IMR-90 (cell line): ENCODE measurements around the gene PAQR5. TPM values are rescaled to one million over a fixed set of nuclear protein-coding genes. Genes with fewer than 3 reads are reported as not detected.

Experiments used
- ATAC-seq: fragments of 200-7000 bp; cut with Tn5 transposase; 2 replicates; pipeline ENCODE4 v1.9.1; 2020; ENCODE audit warnings: low read depth, mild to moderate bottlenecking, moderate library complexity
- BruUV-seq: library from RNA; stranded (reverse); fragments of 400-500 nt; replicated peaks from 2 replicates; lab custom pipeline; 2021; lab: Mats Ljungman, UMichigan
- CTCF ChIA-PET: fragments of 300-600 bp; formaldehyde crosslinking; extraction: SDS; loops from one replicate; lab custom pipeline; 2021; ENCODE audit warnings: antibody characterized with exemption; lab: Yijun Ruan, JAX
- POLR2A ChIA-PET: fragments of 300-600 bp; sonication (Branson Sonifier 250); formaldehyde crosslinking; loops from one replicate; lab custom pipeline; 2022; ENCODE audit warnings: antibody characterized with exemption; ENCODE audit not compliant: unreplicated experiment; lab: Charles Lee
- DNase-seq: peaks from one replicate; pipeline ENCODE4 v3.0.0; 2013
- H2AFZ ChIP-seq: replicated peaks from 2 replicates; pipeline ENCODE3; 2013; ENCODE audit warnings: low read length, mild to moderate bottlenecking; ENCODE audit not compliant: poor library complexity
- H2AK5ac ChIP-seq: 2 replicates; pipeline ENCODE4 v1.6.1; 2013; ENCODE audit warnings: low read depth, low read length, inconsistent platforms
- H2AK9ac ChIP-seq: replicated peaks from 2 replicates; pipeline ENCODE3; 2013; ENCODE audit warnings: mild to moderate bottlenecking, low read depth, low read length, moderate library complexity; ENCODE audit not compliant: poor library complexity
- H2BK120ac ChIP-seq: 2 replicates; pipeline ENCODE4 v1.6.1; 2013; ENCODE audit warnings: low read depth, low read length, inconsistent platforms
- H2BK15ac ChIP-seq: 3 replicates; pipeline ENCODE4 v1.6.1; 2013; ENCODE audit warnings: low read depth, low read length, inconsistent platforms
- H2BK20ac ChIP-seq: 2 replicates; pipeline ENCODE4 v1.6.1; 2013; ENCODE audit warnings: low read depth, mild to moderate bottlenecking, inconsistent platforms, low read length, moderate library complexity
- H2BK5ac ChIP-seq: 2 replicates; pipeline ENCODE4 v1.6.1; 2013; ENCODE audit warnings: mild to moderate bottlenecking, low read depth, low read length, inconsistent platforms; ENCODE audit not compliant: poor library complexity, severe bottlenecking
- H3K14ac ChIP-seq: replicated peaks from 2 replicates; pipeline ENCODE4 v1.6.1; 2013; ENCODE audit warnings: low read depth, low read length, inconsistent platforms
- H3K18ac ChIP-seq: 2 replicates; pipeline ENCODE4 v1.6.1; 2013; ENCODE audit warnings: low read depth, low read length, control low read depth
- H3K23ac ChIP-seq: 2 replicates; pipeline ENCODE4 v1.6.1; 2013; ENCODE audit warnings: low read depth, low read length, inconsistent platforms
- H3K27ac ChIP-seq: 2 replicates; pipeline ENCODE4 v1.5.1; 2013; ENCODE audit warnings: mild to moderate bottlenecking, control low read depth, low read length; ENCODE audit not compliant: insufficient read depth
- H3K27me3 ChIP-seq: 2 replicates; pipeline ENCODE4 v1.6.1; 2013; ENCODE audit warnings: low read length; ENCODE audit not compliant: control insufficient read depth, insufficient read depth
- H3K36me3 ChIP-seq: 2 replicates; pipeline ENCODE4 v1.6.1; 2013; ENCODE audit warnings: low read length, mixed read lengths; ENCODE audit not compliant: control insufficient read depth, insufficient read depth
- H3K4ac ChIP-seq: 2 replicates; pipeline ENCODE4 v1.6.1; 2013; ENCODE audit warnings: low read depth, low read length, inconsistent platforms
- H3K4me1 ChIP-seq: 2 replicates; pipeline ENCODE4 v1.6.1; 2013; ENCODE audit warnings: low read length, mixed read lengths; ENCODE audit not compliant: control insufficient read depth, insufficient read depth
- H3K4me2 ChIP-seq: 2 replicates; pipeline ENCODE4 v1.6.1; 2013; ENCODE audit warnings: low read depth, mild to moderate bottlenecking, control low read depth, low read length, moderate library complexity
- H3K4me3 ChIP-seq: 2 replicates; pipeline ENCODE4 v1.5.1; 2013; ENCODE audit warnings: low read depth, mild to moderate bottlenecking, control low read depth, low read length, moderate library complexity; ENCODE audit not compliant: insufficient read depth
- H3K56ac ChIP-seq: 2 replicates; pipeline ENCODE4 v1.6.1; 2013; ENCODE audit warnings: low read length, inconsistent platforms; ENCODE audit not compliant: insufficient read depth; ENCODE audit errors: extremely low read depth
- H3K79me1 ChIP-seq, 2 experiments: 2 replicates each; pipeline ENCODE4 v1.6.1; 2013; ENCODE audit warnings: low read length in 2 of 2, inconsistent platforms in 1 of 2, low read depth in 1 of 2
- H3K9ac ChIP-seq: 2 replicates; pipeline ENCODE4 v1.6.1; 2013; ENCODE audit warnings: low read depth, low read length, control low read depth
- H3K9me1 ChIP-seq: 2 replicates; pipeline ENCODE4 v1.6.1; 2013; ENCODE audit warnings: low read length, inconsistent platforms; ENCODE audit not compliant: insufficient read depth
- H3K9me3 ChIP-seq: 2 replicates; pipeline ENCODE4 v1.6.1; 2013; ENCODE audit warnings: low read length; ENCODE audit not compliant: control insufficient read depth, insufficient read depth
- H4K20me1 ChIP-seq: 2 replicates; pipeline ENCODE4 v1.6.1; 2013; ENCODE audit warnings: low read length, inconsistent platforms; ENCODE audit not compliant: insufficient read depth
- H4K5ac ChIP-seq: 2 replicates; pipeline ENCODE4 v1.6.1; 2013; ENCODE audit warnings: mild to moderate bottlenecking, low read depth, low read length, control low read depth
- H4K8ac ChIP-seq, 2 experiments: 2 replicates each; pipeline ENCODE4 v1.6.1; 2013; ENCODE audit warnings: low read depth in 2 of 2, low read length in 2 of 2, control low read depth in 1 of 2, inconsistent platforms in 1 of 2
- H4K91ac ChIP-seq: 2 replicates; pipeline ENCODE4 v1.6.1; 2013; ENCODE audit warnings: low read depth, low read length, inconsistent platforms; ENCODE audit not compliant: insufficient read depth
- CEBPB ChIP-seq: IDR thresholded peaks from 2 replicates; pipeline ENCODE4 v1.6.1; 2012; ENCODE audit warnings: low read depth, low read length, improper control_type of control experiment
- CHD1 ChIP-seq: IDR thresholded peaks from 2 replicates; pipeline ENCODE4 v1.6.1; 2012; ENCODE audit warnings: low read depth, low read length, improper control_type of control experiment
- MAFK ChIP-seq: IDR thresholded peaks from 2 replicates; pipeline ENCODE4 v1.6.1; 2012; ENCODE audit warnings: low read depth, low read length, improper control_type of control experiment
- NFE2L2 ChIP-seq: fragments of 150-350 bp; IDR thresholded peaks from 2 replicates; pipeline ENCODE4 v1.6.1; 2016; ENCODE audit warnings: low read depth, mild to moderate bottlenecking, low read length
- POLR2A ChIP-seq: IDR thresholded peaks from 2 replicates; pipeline ENCODE4 v1.6.1; 2012; ENCODE audit warnings: mild to moderate bottlenecking, low read depth, low read length
- WGBS, 2 experiments: methylation state at CpG; one replicate each; pipeline versions ENCODE4 v1.1.5 to v1.1.7; 2013; ENCODE audit warnings: missing lambda C conversion rate in 2 of 2; ENCODE audit not compliant: insufficient read length in 1 of 2; ENCODE audit errors: extremely low coverage in 2 of 2; 5-methylcytosine and 5-hydroxymethylcytosine counted together
- dilution Hi-C: fragments of 300-500 bp; cut with HindIII; formaldehyde crosslinking; loops from one replicate; pipeline ENCODE4 v1.14.3; 2018; ENCODE audit warnings: low sequenced_read_pairs; ENCODE audit not compliant: unreplicated experiment
- in situ Hi-C: fragments of 300-500 bp; cut with MboI; formaldehyde crosslinking; loops from 3 replicates; pipeline ENCODE4 v1.14.3; 2019; ENCODE audit warnings: low sequenced_read_pairs, inconsistent platforms, mixed read lengths
- intact Hi-C: fragments of 100-400 bp; cut with micrococcal nuclease; formaldehyde crosslinking; loops from 2 replicates; pipeline ENCODE4 v1.10.0; 2022
- polyA plus RNA-seq, 3 experiments: library from polyadenylated mRNA; depleted of rRNA; stranded (reverse); fragments of >200 nt; gene quantifications; 2 replicates each; pipeline ENCODE4 v1.2.3, GENCODE V29; 2012; ENCODE audit warnings: low replicate concordance in 1 of 3
- total RNA-seq: library from RNA; depleted of rRNA; stranded (reverse); fragments of >200 nt; gene quantifications from 2 replicates; pipeline ENCODE4 v1.2.3, GENCODE V29; 2012
- TF ChIP-seq, protein P1 (sequence below): conservative IDR thresholded peaks from 2 replicates; pipeline ENCODE4 v1.5.1; 2012; ENCODE audit warnings: mild to moderate bottlenecking, low read depth, low read length, improper control_type of control experiment

PAQR5 gene
- total and polyA plus RNA-seq, 2 of the 4 experiments (the other 2 are of a cell fraction), result 2.3 to 2.7 TPM

DNA sequence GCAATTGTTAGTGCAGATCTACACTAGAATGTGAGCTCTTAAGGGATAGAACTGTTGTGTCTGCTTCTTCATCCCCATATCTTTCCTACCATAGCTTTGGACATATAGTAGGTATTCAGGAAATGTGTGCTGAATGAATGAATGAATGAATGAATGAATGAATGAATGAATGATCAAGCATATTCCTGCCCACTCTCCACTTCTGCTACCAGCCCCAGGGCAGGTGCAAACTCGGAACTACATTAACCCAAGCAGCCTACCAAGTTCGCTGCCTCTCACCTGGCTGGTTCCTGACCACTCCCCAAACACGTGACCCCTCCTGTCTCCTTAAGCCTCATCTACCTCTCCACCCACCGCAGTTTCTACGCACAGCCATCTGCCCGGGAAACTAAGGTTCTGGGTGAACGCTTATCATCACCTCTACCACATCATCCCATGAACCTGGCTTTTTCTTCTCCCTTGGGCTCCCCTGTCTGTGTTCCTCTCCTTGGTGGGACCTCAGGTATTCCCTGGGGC is 26.8 kb downstream of the PAQR5 start:
- ATAC-seq, result no peak
- H3K4me1 ChIP-seq, result peaks cover 11% of the 10 kb centered on the region; the same call in 1 of the 2 replicates
- H3K4me2 ChIP-seq, result no peak overlapping the region
- H3K4me3 ChIP-seq, result no peak overlapping the region
- no peak overlapping the region for H3K56ac ChIP-seq
- no peak overlapping the region for H4K91ac ChIP-seq
- H2BK120ac ChIP-seq, result no peak overlapping the region
- ChIA-PET CTCF (no interaction called here), POLR2A (interaction anchor here (0.7 kb wide), 1 partner anchor 172 kb away, joined by 7 read pairs; no protein-coding TSS in a partner anchor)
- no peak overlapping the region for H3K14ac ChIP-seq
- no peaks in the 10 kb centered on the region for H3K36me3 ChIP-seq
- no peak overlapping the region for H2BK15ac ChIP-seq
- no peak for DNase-seq
- H3K23ac ChIP-seq, result no peak overlapping the region
- H3K27me3 ChIP-seq, result no peaks in the 10 kb centered on the region; the same call in 1 of the 2 replicates
- H2AK9ac ChIP-seq, result peak overlapping the region; percentile 60
- H3K27ac ChIP-seq, result no peak overlapping the region
- no peaks in the 10 kb centered on the region for H3K9me3 ChIP-seq
- no peak overlapping the region for H4K8ac ChIP-seq
- intact Hi-C loops (no loop called here), dilution Hi-C loops (no loop called here), in situ Hi-C loops (no loop called here)
- no peak overlapping the region for H2AFZ ChIP-seq
- no peak overlapping the region for H3K9ac ChIP-seq
- H3K79me1 ChIP-seq, result no peaks in the 10 kb centered on the region
- H2BK5ac ChIP-seq, result no peak overlapping the region
- no peak overlapping the region for H2BK20ac ChIP-seq
- peaks cover 3% of the 10 kb centered on the region; the same call in 1 of the 2 replicates for H3K9me1 ChIP-seq
- no peak overlapping the region for H3K4ac ChIP-seq
- no peak overlapping the region for H2AK5ac ChIP-seq
- H4K20me1 ChIP-seq, result no peaks in the 10 kb centered on the region
- TF ChIP-seq POLR2A, result no peak
- no peak for TF ChIP-seq CEBPB
- TF ChIP-seq, protein P1, sequence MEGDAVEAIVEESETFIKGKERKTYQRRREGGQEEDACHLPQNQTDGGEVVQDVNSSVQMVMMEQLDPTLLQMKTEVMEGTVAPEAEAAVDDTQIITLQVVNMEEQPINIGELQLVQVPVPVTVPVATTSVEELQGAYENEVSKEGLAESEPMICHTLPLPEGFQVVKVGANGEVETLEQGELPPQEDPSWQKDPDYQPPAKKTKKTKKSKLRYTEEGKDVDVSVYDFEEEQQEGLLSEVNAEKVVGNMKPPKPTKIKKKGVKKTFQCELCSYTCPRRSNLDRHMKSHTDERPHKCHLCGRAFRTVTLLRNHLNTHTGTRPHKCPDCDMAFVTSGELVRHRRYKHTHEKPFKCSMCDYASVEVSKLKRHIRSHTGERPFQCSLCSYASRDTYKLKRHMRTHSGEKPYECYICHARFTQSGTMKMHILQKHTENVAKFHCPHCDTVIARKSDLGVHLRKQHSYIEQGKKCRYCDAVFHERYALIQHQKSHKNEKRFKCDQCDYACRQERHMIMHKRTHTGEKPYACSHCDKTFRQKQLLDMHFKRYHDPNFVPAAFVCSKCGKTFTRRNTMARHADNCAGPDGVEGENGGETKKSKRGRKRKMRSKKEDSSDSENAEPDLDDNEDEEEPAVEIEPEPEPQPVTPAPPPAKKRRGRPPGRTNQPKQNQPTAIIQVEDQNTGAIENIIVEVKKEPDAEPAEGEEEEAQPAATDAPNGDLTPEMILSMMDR, result no peak
- TF ChIP-seq NFE2L2, result no peak
- TF ChIP-seq CHD1, result no peak
- no peak for TF ChIP-seq MAFK
- 80% methylated on average over 4 of the region's 7 CpGs; no CpG with 5 or more reads in 1 of the 2 experiments for WGBS, 2 experiments
- no peak overlapping the region for H3K18ac ChIP-seq
- BruUV-seq, result no TSS peak
- H4K5ac ChIP-seq, result no peak overlapping the region
